SU-DHL-6 (cell line): ENCODE results near the gene MT1G.

ENCODE experiments used
- H2AFZ ChIP-seq: fragments of 200-600 bp; sonication (generic); 2 replicates; pipeline ENCODE4 v1.6.1; 2014; ENCODE audit warnings: low read depth, mild to moderate bottlenecking, moderate library complexity, mixed read lengths, antibody characterized with exemption, low read length; ENCODE audit not compliant: severe bottlenecking
- H3F3A ChIP-seq: fragments of 200-600 bp; shearing (Covaris generic); 2 replicates; pipeline ENCODE4 v1.6.0; 2016; ENCODE audit warnings: antibody characterized with exemption, mild to moderate bottlenecking; ENCODE audit not compliant: insufficient read depth
- H3K27ac ChIP-seq: fragments of 200-600 bp; sonication (generic); 2 replicates; pipeline ENCODE4 v1.5.1; 2016; ENCODE audit warnings: low read depth, mild to moderate bottlenecking, low read length, moderate library complexity, mixed read lengths
- H3K27me3 ChIP-seq: fragments of 200-600 bp; sonication (generic), shearing (Covaris generic); 2 replicates; pipeline ENCODE4 v1.6.0; 2014; ENCODE audit warnings: mild to moderate bottlenecking, low read length
- H3K36me3 ChIP-seq: fragments of 200-600 bp; sonication (generic); 2 replicates; pipeline ENCODE4 v1.6.1; 2014; ENCODE audit warnings: mild to moderate bottlenecking, low read length, mixed read lengths
- H3K4me2 ChIP-seq: fragments of 300-600, 200-600 bp; shearing (Covaris generic), sonication (generic); 2 replicates; pipeline ENCODE4 v1.6.0; 2014; ENCODE audit warnings: low read length, low read depth, mild to moderate bottlenecking; ENCODE audit not compliant: poor library complexity, severe bottlenecking
- H3K4me3 ChIP-seq: fragments of 200-600 bp; sonication (generic); 2 replicates; pipeline ENCODE4 v1.5.1; 2014; ENCODE audit warnings: antibody characterized with exemption, low read length, mild to moderate bottlenecking, mixed read lengths; ENCODE audit not compliant: insufficient read depth, poor library complexity, severe bottlenecking
- H3K79me2 ChIP-seq: fragments of 200-600 bp; sonication (generic); 2 replicates; pipeline ENCODE4 v1.6.1; 2014; ENCODE audit warnings: mild to moderate bottlenecking, low read length, moderate library complexity; ENCODE audit not compliant: insufficient read depth
- H3K9ac ChIP-seq: fragments of 200-600 bp; sonication (generic); 2 replicates; pipeline ENCODE4 v1.7.0; 2014; ENCODE audit warnings: mild to moderate bottlenecking, low read length
- H3K9me2 ChIP-seq: fragments of 200-600 bp; sonication (generic); replicated peaks from 2 replicates; pipeline ENCODE4 v1.6.1; 2014; ENCODE audit warnings: low read length; ENCODE audit not compliant: insufficient read depth
- H3K9me3 ChIP-seq: fragments of 200-600 bp; sonication (generic); 2 replicates; pipeline ENCODE4 v1.6.1; 2014; ENCODE audit warnings: low read length, mixed read lengths; ENCODE audit not compliant: insufficient read depth
- H4K20me1 ChIP-seq: fragments of 200-600 bp; sonication (generic); 2 replicates; pipeline ENCODE4 v1.6.1; 2014; ENCODE audit warnings: low read depth, mild to moderate bottlenecking, antibody characterized with exemption, low read length, moderate library complexity, mixed read lengths
- EZH2phosphoT487 ChIP-seq: fragments of 200-600 bp; sonication (generic), shearing (Covaris generic); conservative IDR thresholded peaks from 2 replicates; pipeline ENCODE4 v1.6.1; 2018; ENCODE audit warnings: mild to moderate bottlenecking, antibody characterized with exemption, low read length, moderate library complexity, mixed read lengths
- TF ChIP-seq, protein P1 (sequence below): fragments of 200-600 bp; sonication (generic); IDR thresholded peaks from one replicate; pipeline ENCODE4 v1.5.1; 2017; ENCODE audit warnings: antibody characterized with exemption, mild to moderate bottlenecking, low read length, moderate library complexity; ENCODE audit not compliant: insufficient read depth, poor library complexity, severe bottlenecking

Gene MT1G

DNA sequence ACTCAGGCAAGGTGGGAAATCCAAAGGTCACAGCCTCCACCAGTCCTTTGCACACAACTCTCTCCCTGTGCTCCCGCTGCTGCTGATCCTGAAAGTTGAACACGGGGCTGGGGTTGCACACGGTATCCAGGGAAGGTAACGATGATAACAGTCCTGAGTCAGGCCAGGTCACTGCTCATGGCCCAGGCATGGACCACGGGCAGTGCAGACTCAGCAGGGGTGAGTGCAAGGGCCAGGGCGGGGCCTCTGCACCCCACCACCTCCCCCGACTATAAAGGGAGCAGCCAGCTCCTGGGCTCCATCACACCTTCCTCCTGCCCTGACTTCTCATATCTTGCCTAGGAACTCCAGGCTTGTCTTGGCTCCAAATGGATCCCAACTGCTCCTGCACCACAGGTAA, 16.3 kb downstream of the MT1G start, which contains the start of gene MT1B:
Gene MT1B, plus strand, starts transcription at position 301 of the 400 bp plus-strand sequence. Its CDS starts 68 bp downstream, at position 369.
- no peak within 1 kb of the TSS for H2AFZ ChIP-seq

DNA sequence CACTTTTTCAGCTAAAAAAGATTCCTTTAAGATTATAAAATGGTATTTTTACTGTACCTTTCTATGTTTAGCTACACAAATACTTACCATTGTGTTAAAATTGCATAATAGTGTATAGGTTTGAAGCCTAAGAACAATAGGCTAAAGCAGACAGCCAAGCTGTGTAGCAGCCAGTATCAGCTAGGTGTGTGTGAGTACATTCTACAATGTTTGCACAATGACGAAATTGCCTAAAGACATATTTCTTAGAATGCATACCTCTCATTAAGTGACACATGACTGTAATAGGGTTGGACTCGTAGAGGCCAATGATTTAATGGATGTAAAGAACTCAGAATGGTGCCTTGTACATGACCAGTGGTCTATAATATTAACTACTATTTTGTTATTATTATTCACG, 18.0 kb downstream of the MT1G start:
- Histone ChIP-seq H4K20me1 (no peaks in the 10 kb centered on the region), H3K79me2 (no peaks in the 10 kb centered on the region), H3K27me3 (no peaks in the 10 kb centered on the region), H3K9me2 (no peaks in the 10 kb centered on the region), H3F3A (no peaks in the 10 kb centered on the region), H2AFZ (no peak overlapping the region), H3K36me3 (no peaks in the 10 kb centered on the region), H3K9me3 (no peaks in the 10 kb centered on the region), H3K9ac (no peak overlapping the region), H3K27ac (no peak overlapping the region), H3K4me2 (no peak overlapping the region), H3K4me3 (no peak overlapping the region)
- TF ChIP-seq, protein P1, sequence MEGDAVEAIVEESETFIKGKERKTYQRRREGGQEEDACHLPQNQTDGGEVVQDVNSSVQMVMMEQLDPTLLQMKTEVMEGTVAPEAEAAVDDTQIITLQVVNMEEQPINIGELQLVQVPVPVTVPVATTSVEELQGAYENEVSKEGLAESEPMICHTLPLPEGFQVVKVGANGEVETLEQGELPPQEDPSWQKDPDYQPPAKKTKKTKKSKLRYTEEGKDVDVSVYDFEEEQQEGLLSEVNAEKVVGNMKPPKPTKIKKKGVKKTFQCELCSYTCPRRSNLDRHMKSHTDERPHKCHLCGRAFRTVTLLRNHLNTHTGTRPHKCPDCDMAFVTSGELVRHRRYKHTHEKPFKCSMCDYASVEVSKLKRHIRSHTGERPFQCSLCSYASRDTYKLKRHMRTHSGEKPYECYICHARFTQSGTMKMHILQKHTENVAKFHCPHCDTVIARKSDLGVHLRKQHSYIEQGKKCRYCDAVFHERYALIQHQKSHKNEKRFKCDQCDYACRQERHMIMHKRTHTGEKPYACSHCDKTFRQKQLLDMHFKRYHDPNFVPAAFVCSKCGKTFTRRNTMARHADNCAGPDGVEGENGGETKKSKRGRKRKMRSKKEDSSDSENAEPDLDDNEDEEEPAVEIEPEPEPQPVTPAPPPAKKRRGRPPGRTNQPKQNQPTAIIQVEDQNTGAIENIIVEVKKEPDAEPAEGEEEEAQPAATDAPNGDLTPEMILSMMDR = no peak
- no peak for TF ChIP-seq EZH2phosphoT487

More for the DNA sequence above, 16.3 kb downstream of the MT1G start, which contains the start of gene MT1B:
- Histone ChIP-seq H3K9ac (no peak within 1 kb of the TSS), H3K4me3 (no peak within 1 kb of the TSS), H3K9me2 (no peaks in the 10 kb centered on the region), H4K20me1 (no peaks in the 10 kb centered on the region), H3K36me3 (no peaks in the 10 kb centered on the region), H3K9me3 (no peaks in the 10 kb centered on the region), H3F3A (no peaks in the 10 kb centered on the region), H3K27me3 (no peaks in the 10 kb centered on the region), H3K79me2 (no peaks in the 10 kb centered on the region), H3K27ac (no peak within 1 kb of the TSS), H3K4me2 (no peak within 1 kb of the TSS)
- TF ChIP-seq, protein P1 = no peak
- no peak for TF ChIP-seq EZH2phosphoT487

DNA sequence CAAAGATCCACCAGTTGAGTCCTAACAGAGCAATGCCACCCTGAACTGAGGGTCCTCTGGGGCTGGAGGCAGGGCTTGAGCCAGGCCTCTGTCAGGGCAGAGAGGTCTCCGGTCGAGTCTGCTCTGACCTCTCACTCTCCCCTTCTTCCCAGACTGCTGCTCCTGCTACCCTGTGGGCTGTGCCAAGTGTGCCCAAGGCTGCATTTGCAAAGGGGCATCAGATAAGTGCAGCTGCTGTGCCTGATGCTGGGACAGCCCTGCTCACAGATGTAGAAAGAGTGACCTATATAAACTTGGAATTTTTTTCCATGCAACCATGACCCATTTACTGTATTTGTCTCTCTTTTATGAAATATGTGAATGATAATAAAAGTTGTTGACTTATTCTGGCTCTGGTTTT, 18.6 kb downstream of the MT1G start:
- TF ChIP-seq, protein P1 = no peak
- no peak for TF ChIP-seq EZH2phosphoT487
- Histone ChIP-seq H4K20me1 (no peaks in the 10 kb centered on the region), H3K36me3 (no peaks in the 10 kb centered on the region), H2AFZ (no peak overlapping the region), H3K4me2 (no peak overlapping the region), H3K4me3 (no peak overlapping the region), H3K79me2 (no peaks in the 10 kb centered on the region), H3F3A (no peaks in the 10 kb centered on the region), H3K27ac (no peak overlapping the region), H3K9me2 (no peaks in the 10 kb centered on the region), H3K9ac (no peak overlapping the region), H3K27me3 (no peaks in the 10 kb centered on the region), H3K9me3 (no peaks in the 10 kb centered on the region)
